Breast epithelium (tissue), 3 donors: Measurements from ENCODE around the gene TRMT10B.

ENCODE experiments used
- CTCF ChIP-seq, 3 donors: fragments of 450-650 bp; IDR thresholded peaks; one replicate each; pipeline ENCODE4 v1.5.1; 2016 to 2017; ENCODE audit warnings: antibody characterized with exemption in 3 of 3, mild to moderate bottlenecking in 3 of 3, moderate library complexity in 3 of 3
- POLR2A ChIP-seq: fragments of 450-650 bp; IDR thresholded peaks from one replicate; pipeline ENCODE4 v1.6.1; 2016; ENCODE audit warnings: antibody characterized with exemption, mild to moderate bottlenecking, moderate library complexity

GRCh38 chr9:37715991-37716505 is 37.6 kb upstream of the TRMT10B start:
- no peak for TF ChIP-seq CTCF (IDR thresholded peaks at IDR 0.05)
- TF ChIP-seq POLR2A = no peak
